Mesenchymal stem cell (in vitro differentiated cells and primary cell): Measurements from ENCODE around the gene MITD1.
"Not testable (repeated sequence)": the region's sequence is repeated elsewhere in the genome, so short reads cannot be mapped to it uniquely, and the experiment has no call there.

Experiments
- DNase-seq: peaks from one replicate; pipeline ENCODE4 v3.0.0-alpha.2; 2013
- H2AFZ ChIP-seq: one replicate; pipeline ENCODE4 v1.6.1; 2013; ENCODE audit warnings: low read depth, mild to moderate bottlenecking, control low read depth, inconsistent platforms, low read length, moderate library complexity
- H2AK5ac ChIP-seq: 2 replicates; pipeline ENCODE4 v1.6.1; 2013; ENCODE audit warnings: low read length, moderate library complexity, mild to moderate bottlenecking, inconsistent platforms; ENCODE audit not compliant: severe bottlenecking
- H2BK120ac ChIP-seq: one replicate; pipeline ENCODE4 v1.6.1; 2013; ENCODE audit warnings: low read depth, mild to moderate bottlenecking, inconsistent platforms, low read length, moderate library complexity
- H2BK12ac ChIP-seq, 2 experiments: one replicate each; pipeline ENCODE4 v1.6.1; 2013; ENCODE audit warnings: inconsistent platforms in 2 of 2, low read length in 2 of 2, mild to moderate bottlenecking in 2 of 2, moderate library complexity in 2 of 2, control low read depth in 1 of 2
- H2BK15ac ChIP-seq: one replicate; pipeline ENCODE4 v1.6.1; 2013; ENCODE audit warnings: mild to moderate bottlenecking, low read depth, inconsistent platforms; ENCODE audit not compliant: poor library complexity, severe bottlenecking
- H2BK5ac ChIP-seq: 2 replicates; pipeline ENCODE4 v1.6.1; 2013; ENCODE audit warnings: low read depth, mild to moderate bottlenecking, low read length, control low read depth, inconsistent platforms; ENCODE audit not compliant: poor library complexity, severe bottlenecking
- H3K14ac ChIP-seq, 2 experiments: one replicate each; pipeline ENCODE4 v1.6.1; 2013; ENCODE audit warnings: inconsistent platforms in 2 of 2, low read length in 2 of 2, control low read depth in 1 of 2, mild to moderate bottlenecking in 1 of 2, moderate library complexity in 1 of 2
- H3K18ac ChIP-seq, 2 experiments: one replicate each; pipeline ENCODE4 v1.6.1; 2013; ENCODE audit warnings: inconsistent platforms in 2 of 2, low read length in 2 of 2, control low read depth in 1 of 2, low read depth in 1 of 2, mild to moderate bottlenecking in 1 of 2
- H3K23ac ChIP-seq, 2 experiments: one replicate each; pipeline ENCODE4 v1.6.1; 2013; ENCODE audit warnings: inconsistent platforms in 2 of 2, low read length in 2 of 2, mild to moderate bottlenecking in 2 of 2, moderate library complexity in 2 of 2, control low read depth in 1 of 2
- H3K27ac ChIP-seq: 2 replicates; pipeline ENCODE4 v1.5.1; 2013; ENCODE audit warnings: mild to moderate bottlenecking, moderate library complexity, low read length, control low read depth, inconsistent platforms; ENCODE audit not compliant: poor library complexity, severe bottlenecking
- H3K27me3 ChIP-seq, 2 experiments: 2 replicates each; pipeline versions ENCODE4 v1.6.1 to v1.7.0; 2013; ENCODE audit warnings: low read length in 2 of 2, mild to moderate bottlenecking in 2 of 2, moderate library complexity in 2 of 2, control low read depth in 1 of 2, inconsistent platforms in 1 of 2; ENCODE audit not compliant: control insufficient read depth in 1 of 2, insufficient read depth in 1 of 2
- H3K36me3 ChIP-seq, 2 experiments: 2 replicates each; pipeline versions ENCODE4 v1.6.1 to v1.7.0; 2013; ENCODE audit warnings: low read length in 2 of 2, control low read depth in 1 of 2, inconsistent platforms in 1 of 2, low read depth in 1 of 2, mild to moderate bottlenecking in 1 of 2; ENCODE audit not compliant: insufficient read depth in 2 of 2, control insufficient read depth in 1 of 2
- H3K4ac ChIP-seq, 2 experiments: one replicate each; pipeline ENCODE4 v1.6.1; 2013; ENCODE audit warnings: inconsistent platforms in 2 of 2, low read length in 2 of 2, mild to moderate bottlenecking in 2 of 2, moderate library complexity in 2 of 2, control low read depth in 1 of 2, low read depth in 1 of 2
- H3K4me1 ChIP-seq: 2 replicates; pipeline ENCODE4 v1.6.1; 2013; ENCODE audit warnings: low read depth, low read length, control low read depth; ENCODE audit not compliant: control insufficient read depth, insufficient read depth
- H3K4me2 ChIP-seq: 2 replicates; pipeline ENCODE4 v1.6.1; 2013; ENCODE audit warnings: low read length, mild to moderate bottlenecking, inconsistent platforms; ENCODE audit not compliant: poor library complexity, severe bottlenecking
- H3K4me3 ChIP-seq, 2 experiments: 2 replicates each; pipeline versions ENCODE4 v1.5.1 to v1.7.0; 2013; ENCODE audit warnings: low read length in 2 of 2, mild to moderate bottlenecking in 2 of 2, control low read depth in 1 of 2, low read depth in 1 of 2; ENCODE audit not compliant: insufficient read depth in 1 of 2
- H3K79me1 ChIP-seq: replicated peaks from 2 replicates; pipeline ENCODE4 v1.6.1; 2013; ENCODE audit warnings: mild to moderate bottlenecking, control low read depth, low read length, inconsistent platforms; ENCODE audit not compliant: poor library complexity, severe bottlenecking
- H3K9ac ChIP-seq: 2 replicates; pipeline ENCODE4 v1.7.0; 2013; ENCODE audit warnings: mild to moderate bottlenecking, low read length, moderate library complexity
- H3K9me3 ChIP-seq: 2 replicates; pipeline ENCODE4 v1.7.0; 2013; ENCODE audit warnings: mild to moderate bottlenecking, low read length; ENCODE audit not compliant: control insufficient read depth
- H4K8ac ChIP-seq: one replicate; pipeline ENCODE4 v1.6.1; 2013; ENCODE audit warnings: inconsistent platforms, mild to moderate bottlenecking, low read length, moderate library complexity
- H4K91ac ChIP-seq: one replicate; pipeline ENCODE4 v1.6.1; 2013; ENCODE audit warnings: mild to moderate bottlenecking, low read length, inconsistent platforms
- WGBS: methylation state at CpG from one replicate; pipeline ENCODE4 v1.1.7; 2013; ENCODE audit warnings: mixed read lengths; 5-methylcytosine and 5-hydroxymethylcytosine counted together

Gene MITD1

DNA sequence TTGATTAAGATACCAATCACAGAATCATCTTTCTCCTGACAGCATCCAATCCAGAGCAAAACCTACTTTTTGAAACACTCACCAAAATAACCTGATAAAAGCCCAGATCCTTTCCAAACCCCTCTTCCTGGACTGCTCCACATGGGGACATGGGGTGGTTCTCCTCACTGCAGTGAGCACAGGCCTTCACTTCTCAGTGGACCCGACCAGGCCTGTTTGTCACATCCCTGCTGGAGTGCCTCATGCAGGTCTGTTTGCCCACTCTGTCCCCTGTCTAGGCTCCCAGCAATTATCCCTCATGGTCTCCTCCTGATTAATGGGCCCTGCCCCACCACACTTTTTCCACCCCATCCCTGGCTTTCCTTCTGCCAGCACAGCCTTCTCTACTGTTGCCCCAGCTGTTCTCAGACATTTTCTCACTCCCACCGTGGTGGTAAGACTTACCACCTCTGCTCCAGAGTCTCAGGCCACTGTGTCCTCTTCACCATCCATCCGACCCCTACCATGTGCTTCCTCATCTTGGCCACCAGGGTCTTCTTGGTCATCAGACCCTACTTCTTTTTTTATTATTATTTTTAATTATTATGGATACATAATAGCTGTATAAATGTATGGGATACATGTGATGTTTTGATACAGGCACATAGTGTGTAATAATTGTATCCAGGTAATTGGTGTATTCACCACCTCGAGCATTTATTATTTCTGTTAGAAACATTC is 21.3 kb upstream of the MITD1 start:
- Histone ChIP-seq H3K27ac (no peak overlapping the region), H3K14ac (no peak overlapping the region), H3K4me3 (no peak overlapping the region), H3K9ac (no peak overlapping the region), H2BK12ac (no peak overlapping the region), H3K4me1 (no peaks in the 10 kb centered on the region), H2BK5ac (no peak overlapping the region), H2AK5ac (no peak overlapping the region), H3K9me3 (no peaks in the 10 kb centered on the region), H3K27me3 (no peaks in the 10 kb centered on the region), H2AFZ (no peak overlapping the region), H3K23ac (no peak overlapping the region), H3K4ac (no peak overlapping the region), H2BK120ac (no peak overlapping the region), H4K8ac (peak overlapping the region; percentile 22), H3K79me1 (no peaks in the 10 kb centered on the region), H3K18ac (no peak overlapping the region), H3K36me3 (peaks cover 11 to 33% of the 10 kb centered on the region in 2 experiments), H4K91ac (no peak overlapping the region), H3K4me2 (no peak overlapping the region), H2BK15ac (no peak overlapping the region)
- DNase-seq = no peak
- 73% methylated on average over 2 of the region's 4 CpGs for WGBS

DNA sequence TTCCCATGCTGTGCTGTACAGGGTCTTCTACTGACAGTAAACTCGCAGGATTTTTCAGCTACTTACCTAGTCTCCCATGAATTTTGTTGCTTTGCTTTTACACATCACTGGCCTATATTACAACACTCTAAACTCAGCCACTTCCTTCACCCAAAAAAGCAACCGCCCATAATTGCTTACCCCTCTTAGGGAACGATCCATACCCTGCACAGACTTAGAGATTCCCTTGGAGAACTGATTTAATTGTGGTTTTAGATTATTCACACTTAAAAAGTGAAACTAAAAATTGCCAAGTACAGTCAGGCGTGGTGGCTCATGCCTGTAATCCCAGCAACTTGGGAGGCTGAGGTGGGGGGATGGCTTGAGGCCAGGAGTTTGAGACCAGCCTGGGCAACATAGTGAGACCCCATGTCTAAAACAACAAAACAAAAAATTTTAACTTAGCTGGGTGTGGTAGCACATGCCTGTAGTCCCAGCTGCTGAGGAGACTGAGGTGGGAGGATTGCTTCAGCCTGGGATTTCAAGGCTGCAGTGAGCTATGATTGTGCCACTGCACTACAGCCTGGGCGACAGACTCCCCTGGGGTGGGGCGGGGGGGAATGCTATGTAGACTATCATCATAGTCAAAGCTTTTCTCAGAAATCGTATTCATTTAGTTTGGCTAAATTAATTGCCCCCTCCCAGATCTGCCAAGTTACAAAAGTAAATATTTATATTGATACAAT is 19.4 kb upstream of the MITD1 start:
- Histone ChIP-seq H3K4me3 (no peak overlapping the region), H3K9me3 (no peaks in the 10 kb centered on the region), H2AK5ac (no peak overlapping the region), H2BK15ac (no peak overlapping the region), H3K79me1 (peaks cover 2% of the 10 kb centered on the region), H3K18ac (no peak overlapping the region), H2BK12ac (no peak overlapping the region), H3K23ac (no peak overlapping the region), H3K9ac (no peak overlapping the region), H3K4ac (no peak overlapping the region), H3K14ac (no peak overlapping the region), H3K36me3 (peaks cover 19 to 52% of the 10 kb centered on the region in 2 experiments), H3K27me3 (no peaks in the 10 kb centered on the region), H2BK120ac (no peak overlapping the region), H2BK5ac (no peak overlapping the region), H3K4me2 (no peak overlapping the region), H3K4me1 (no peaks in the 10 kb centered on the region), H2AFZ (no peak overlapping the region), H4K91ac (no peak overlapping the region), H4K8ac (no peak overlapping the region), H3K27ac (no peak overlapping the region)
- 93% methylated on average over 2 of the region's 7 CpGs for WGBS
- no peak for DNase-seq

DNA sequence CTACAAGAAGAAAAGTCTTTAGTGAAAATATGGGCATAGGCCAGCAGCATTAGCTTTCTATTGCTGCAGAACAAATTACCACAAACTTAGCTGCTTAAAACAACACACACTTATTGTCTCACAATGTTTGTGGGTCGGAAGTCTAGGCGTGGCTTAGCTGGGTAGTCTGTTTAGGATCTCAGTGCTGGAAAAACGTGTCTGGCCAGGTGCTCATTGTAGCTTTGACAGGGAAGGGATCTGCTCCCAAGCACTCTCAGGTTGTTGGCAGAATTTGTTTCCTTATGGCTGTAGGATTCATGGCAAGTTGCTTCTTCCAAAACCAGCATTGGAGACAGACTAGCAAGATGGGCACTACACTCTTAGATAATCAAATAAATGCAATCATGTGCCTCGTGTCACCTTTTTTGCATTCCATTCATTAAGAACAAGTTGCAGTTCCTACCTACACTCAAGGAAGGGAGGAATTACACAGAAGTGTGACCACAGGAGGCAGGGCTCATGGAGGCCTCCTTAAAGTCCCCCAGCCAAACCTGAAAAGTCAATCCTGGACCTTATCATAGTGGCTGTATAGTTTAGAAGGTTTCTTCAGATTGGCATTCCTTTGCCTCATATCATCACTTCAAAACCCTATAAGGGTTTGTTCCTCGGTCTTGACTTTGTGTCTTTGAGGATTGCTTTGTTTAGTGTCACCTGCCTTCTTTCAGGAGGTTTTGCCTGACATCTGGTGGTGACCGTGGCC is 17.4 kb upstream of the MITD1 start:
- Histone ChIP-seq H3K18ac (no peak overlapping the region), H4K8ac (no peak overlapping the region), H3K9ac (no peak overlapping the region), H3K27me3 (no peaks in the 10 kb centered on the region), H3K4me1 (no peaks in the 10 kb centered on the region), H3K23ac (no peak overlapping the region), H3K79me1 (peaks cover 6% of the 10 kb centered on the region), H3K4me2 (no peak overlapping the region), H2AFZ (no peak overlapping the region), H2BK120ac (no peak overlapping the region), H4K91ac (no peak overlapping the region), H3K14ac (no peak overlapping the region), H3K9me3 (no peaks in the 10 kb centered on the region), H3K27ac (no peak overlapping the region), H2AK5ac (no peak overlapping the region), H3K4me3 (no peak overlapping the region), H2BK5ac (no peak overlapping the region), H2BK12ac (no peak overlapping the region), H3K36me3 (peaks cover 19 to 69% of the 10 kb centered on the region in 2 experiments), H2BK15ac (no peak overlapping the region), H3K4ac (no peak overlapping the region)
- no peak for DNase-seq
- 95% methylated on average over 6 of the region's 6 CpGs for WGBS

DNA sequence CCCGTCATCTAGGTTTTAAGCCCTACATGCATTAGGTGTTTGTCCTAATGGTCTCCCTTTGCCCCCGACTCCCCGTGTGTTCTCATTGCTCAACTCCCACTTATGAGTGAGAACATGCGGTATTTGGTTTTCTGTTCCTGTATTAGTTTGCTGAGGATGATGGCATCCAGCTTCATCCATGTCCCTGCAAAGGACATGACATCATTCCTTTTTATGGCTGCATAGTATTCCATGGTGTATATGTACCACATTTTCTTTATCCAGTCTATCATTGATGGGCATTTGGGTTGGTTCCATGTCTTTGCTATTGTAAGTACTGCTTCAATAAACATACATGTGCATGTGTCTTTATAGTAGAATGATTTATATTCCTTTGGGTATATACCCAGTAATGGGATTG is 11.5 kb upstream of the MITD1 start:
- not testable (repeated sequence) for H2AK5ac ChIP-seq, DNase-seq, H2AFZ ChIP-seq, H3K14ac ChIP-seq, H3K4me3 ChIP-seq, H3K23ac ChIP-seq, H2BK15ac ChIP-seq, H2BK12ac ChIP-seq, H2BK5ac ChIP-seq, H3K4me2 ChIP-seq, H3K9ac ChIP-seq, H4K91ac ChIP-seq, H3K4me1 ChIP-seq, H3K4ac ChIP-seq, H2BK120ac ChIP-seq, H3K27ac ChIP-seq, H3K27me3 ChIP-seq, H3K9me3 ChIP-seq, H3K18ac ChIP-seq, H4K8ac ChIP-seq
- H3K79me1 ChIP-seq = peaks cover 14% of the 10 kb centered on the region
- H3K36me3 ChIP-seq = peaks cover 9 to 85% of the 10 kb centered on the region in 2 experiments
- 95% methylated on average over 4 of the region's 4 CpGs for WGBS
